H1 (cell line): ENCODE measurements around the gene HS3ST3B1. TPM values are rescaled to one million over a fixed set of nuclear protein-coding genes. Genes with fewer than 3 reads are reported as not detected.
A peak's percentile ranks its signal among the peaks of the same experiment; 100 is the strongest.

Experiments used
- ASH2L ChIP-seq: fragments of 200-600, 300-600 bp; sonication (generic); IDR thresholded peaks from one replicate; pipeline ENCODE4 v1.7.1; 2017; ENCODE audit warnings: low read length
- ATF3 ChIP-seq: IDR thresholded peaks from 2 replicates; pipeline ENCODE4 v1.6.1; 2011; ENCODE audit warnings: low read depth, mild to moderate bottlenecking, low read length; ENCODE audit not compliant: insufficient read depth
- CTCF ChIP-seq, 3 experiments: IDR thresholded peaks; 1 replicate in 2 of 3; 2 replicates in 1 of 3; pipeline versions ENCODE4 v1.5.1 to v1.6.1; 2011; ENCODE audit warnings: low read length in 3 of 3, mild to moderate bottlenecking in 3 of 3, inconsistent platforms in 2 of 3, low read depth in 1 of 3, moderate library complexity in 1 of 3; ENCODE audit not compliant: insufficient read depth in 1 of 3; ENCODE audit errors: control extremely low read depth in 1 of 3
- EGR1 ChIP-seq: IDR thresholded peaks from 2 replicates; pipeline ENCODE4 v1.6.1; 2011; ENCODE audit warnings: low read depth, low read length, borderline replicate concordance
- EZH2 ChIP-seq: fragments of 200-600 bp; sonication (generic); IDR thresholded peaks from 2 replicates; pipeline ENCODE4 v1.7.1; 2012; ENCODE audit warnings: low read depth, mild to moderate bottlenecking, moderate library complexity, low read length, inconsistent platforms; ENCODE audit not compliant: severe bottlenecking
- GABPA ChIP-seq: IDR thresholded peaks from 2 replicates; pipeline ENCODE4 v1.6.1; 2011; ENCODE audit warnings: mild to moderate bottlenecking, low read length, moderate library complexity, borderline replicate concordance; ENCODE audit not compliant: insufficient read depth
- GTF2F1 ChIP-seq: IDR thresholded peaks from 2 replicates; pipeline ENCODE4 v1.6.1; 2012; ENCODE audit warnings: low read depth, low read length, improper control_type of control experiment, borderline replicate concordance
- KDM5A ChIP-seq: fragments of 200-600 bp; IDR thresholded peaks from 2 replicates; pipeline ENCODE4 v1.7.1; 2012; ENCODE audit warnings: mild to moderate bottlenecking, low read length, inconsistent platforms, mixed read lengths
- MAX ChIP-seq: IDR thresholded peaks from 2 replicates; pipeline ENCODE4 v1.6.1; 2012; ENCODE audit warnings: inconsistent platforms
- NANOG ChIP-seq: IDR thresholded peaks from 2 replicates; pipeline ENCODE4 v1.6.1; 2011; ENCODE audit warnings: low read length, low read depth, mild to moderate bottlenecking, inconsistent platforms; ENCODE audit not compliant: insufficient read depth, poor library complexity, severe bottlenecking
- PHF8 ChIP-seq: fragments of 200-600 bp; sonication (generic); conservative IDR thresholded peaks from 2 replicates; pipeline ENCODE4 v1.7.1; 2012; ENCODE audit warnings: low read depth, mild to moderate bottlenecking, inconsistent platforms, low read length, moderate library complexity
- RXRA ChIP-seq: IDR thresholded peaks from 2 replicates; pipeline ENCODE4 v1.6.1; 2011; ENCODE audit warnings: low read depth, mild to moderate bottlenecking, low read length, moderate library complexity; ENCODE audit not compliant: insufficient read depth
- SAP30 ChIP-seq: fragments of 300-600 bp; sonication (generic); IDR thresholded peaks from 2 replicates; pipeline ENCODE4 v1.7.1; 2012; ENCODE audit warnings: low read length, moderate library complexity, mild to moderate bottlenecking, inconsistent platforms; ENCODE audit not compliant: insufficient read depth, insufficient replicate concordance
- SP4 ChIP-seq: IDR thresholded peaks from 2 replicates; pipeline ENCODE4 v1.6.1; 2012; ENCODE audit warnings: low read length, inconsistent platforms
- TAF1 ChIP-seq: IDR thresholded peaks from 2 replicates; pipeline ENCODE4 v1.6.1; 2011; ENCODE audit warnings: mild to moderate bottlenecking, low read depth, low read length
- TEAD4 ChIP-seq: IDR thresholded peaks from 2 replicates; pipeline ENCODE4 v1.6.1; 2012; ENCODE audit warnings: low read depth, low read length, inconsistent platforms, mixed read lengths
- polyA plus RNA-seq, 7 experiments: library from polyadenylated mRNA; depleted of rRNA in 3 of 7; stranded (reverse) in 5 of 7; unstranded in 2 of 7; fragments of >200 nt in 5 of 7; fragments of 200-250 nt in 2 of 7; gene quantifications; 1 replicate in 5 of 7; 2 replicates in 1 of 7; 4 replicates in 1 of 7; pipeline versions ENCODE4 v1.2.1 to v1.2.3, GENCODE V29; 2011 to 2013; ENCODE audit warnings: missing spikeins in 2 of 7, mixed read lengths in 2 of 7
- total RNA-seq: library from RNA; stranded (reverse); fragmentation: NEBNext Ultra II Directional; extraction: Animal tissue kit (Norgen Biotek cat#: 25700); gene quantifications from 2 replicates; pipeline ENCODE4 v1.2.1, GENCODE V29; 2021
- TF ChIP-seq, protein P1 (sequence below): IDR thresholded peaks from 2 replicates; pipeline ENCODE4 v1.6.1; 2011; ENCODE audit warnings: low read length, improper control_type of control experiment

Gene HS3ST3B1
- total and polyA plus RNA-seq, 2 of the 8 experiments (the other 6 are each of a cell fraction or from before 2014, with no cell fraction given), result 4.7 to 14.4 TPM

DNA sequence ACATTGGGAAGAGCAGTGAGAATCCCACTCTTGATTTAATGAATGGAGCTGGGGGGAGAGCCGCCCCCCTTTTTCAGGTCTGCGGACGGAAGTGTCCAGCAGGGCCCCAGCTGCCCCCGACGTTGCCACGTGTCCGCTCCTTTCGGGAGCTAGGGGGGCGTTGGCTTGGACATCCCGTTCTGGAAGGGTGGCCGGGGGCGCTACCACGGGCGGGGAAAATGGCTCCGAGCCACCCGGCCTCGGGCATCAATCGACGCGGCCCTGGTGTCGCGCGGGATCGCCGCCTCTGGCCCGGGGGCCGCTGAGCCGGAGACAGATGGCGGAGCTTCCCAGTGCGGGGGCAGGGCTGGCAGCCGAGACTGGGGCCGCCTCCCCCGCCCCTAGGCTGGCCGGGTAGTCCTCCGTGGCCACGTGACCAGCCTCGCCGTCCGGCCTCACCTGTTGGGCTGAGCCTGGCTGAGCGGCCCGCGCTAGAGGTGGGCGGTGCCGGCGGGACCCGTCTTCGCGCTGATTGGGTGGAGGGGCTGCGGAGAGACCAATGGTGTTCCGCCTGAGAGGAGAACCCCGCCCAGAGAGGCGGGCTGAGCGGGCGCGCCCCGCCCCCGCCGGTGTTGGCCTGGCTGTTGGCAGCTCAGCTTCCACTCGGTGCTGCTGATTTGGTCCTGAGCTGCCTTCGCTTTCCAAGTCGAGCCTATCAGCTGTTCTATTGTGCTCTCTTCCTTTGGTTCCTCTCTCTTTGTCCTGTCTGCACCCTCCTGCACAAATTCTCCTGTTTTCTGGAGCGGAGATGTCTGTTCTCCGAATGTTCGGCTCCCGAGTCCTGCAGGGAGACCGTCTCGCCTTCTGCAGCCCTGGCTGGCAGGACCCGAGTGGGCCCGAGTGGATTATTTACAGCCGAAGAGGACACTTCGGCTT lies 8.3 kb downstream of the HS3ST3B1 start (continued):
- TF ChIP-seq, protein P1, sequence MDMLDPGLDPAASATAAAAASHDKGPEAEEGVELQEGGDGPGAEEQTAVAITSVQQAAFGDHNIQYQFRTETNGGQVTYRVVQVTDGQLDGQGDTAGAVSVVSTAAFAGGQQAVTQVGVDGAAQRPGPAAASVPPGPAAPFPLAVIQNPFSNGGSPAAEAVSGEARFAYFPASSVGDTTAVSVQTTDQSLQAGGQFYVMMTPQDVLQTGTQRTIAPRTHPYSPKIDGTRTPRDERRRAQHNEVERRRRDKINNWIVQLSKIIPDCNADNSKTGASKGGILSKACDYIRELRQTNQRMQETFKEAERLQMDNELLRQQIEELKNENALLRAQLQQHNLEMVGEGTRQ, result peak; percentile 93
- TF ChIP-seq NANOG (no peak), ASH2L (peak; percentile 59), RXRA (no peak), KDM5A (no peak), EZH2 (peak; percentile 17), PHF8 (peak; percentile 69), GTF2F1 (no peak), TEAD4 (no peak), SP4 (peak; percentile 51; the same call in 1 of the 2 replicates), CTCF (IDR thresholded peaks at IDR 0.05; ENCODE audit: control extremely low read depth in 1 of 3, insufficient read depth in 1 of 3, low read depth in 1 of 3, low read length in 3 of 3) (0 out of 4 replicates have a peak, but pooled peaks of 1 of the 3 experiments have one; percentile 4), TAF1 (peak; percentile 82), ATF3 (peak; percentile 73), GABPA (no peak), MAX (peak; percentile 94), SAP30 (peak; percentile 49), EGR1 (peak; percentile 86; the same call in 1 of the 2 replicates)
